ACC112 (cell line): ENCODE measurements around the gene PHF3.

Experiments used
- H2AFZ ChIP-seq: fragments of 200-600 bp; sonication (generic); one replicate; pipeline ENCODE4 v1.6.0; 2017; ENCODE audit warnings: antibody characterized with exemption, low read length; ENCODE audit not compliant: unreplicated experiment
- H3K27ac ChIP-seq: fragments of 200-600 bp; sonication (generic); 2 replicates; pipeline ENCODE4 v1.5.1; 2014; ENCODE audit warnings: low read depth, mild to moderate bottlenecking, antibody characterized with exemption, low read length, moderate library complexity
- H3K27me3 ChIP-seq: fragments of 200-600 bp; sonication (generic); 2 replicates; pipeline ENCODE4 v1.6.1; 2014; ENCODE audit warnings: mild to moderate bottlenecking, antibody characterized with exemption, low read length, moderate library complexity, mixed read lengths; ENCODE audit not compliant: insufficient read depth
- H3K36me3 ChIP-seq: fragments of 200-600 bp; sonication (generic); 2 replicates; pipeline ENCODE4 v1.6.1; 2016; ENCODE audit warnings: mild to moderate bottlenecking, antibody characterized with exemption, low read length, moderate library complexity, mixed read lengths; ENCODE audit not compliant: insufficient read depth
- H3K4me1 ChIP-seq: fragments of 200-600 bp; sonication (generic); one replicate; pipeline ENCODE4 v1.6.1; 2016; ENCODE audit warnings: low read length, mixed read lengths; ENCODE audit not compliant: insufficient read depth, unreplicated experiment, control insufficient read depth
- H3K4me3 ChIP-seq: fragments of 200-600 bp; sonication (generic); 2 replicates; pipeline ENCODE4 v1.5.1; 2014; ENCODE audit warnings: mild to moderate bottlenecking, low read depth, low read length
- H3K79me2 ChIP-seq: fragments of 200-600 bp; sonication (generic); one replicate; pipeline ENCODE4 v1.6.0; 2016; ENCODE audit warnings: low read length; ENCODE audit not compliant: control insufficient read depth, unreplicated experiment, insufficient read depth

Gene PHF3

DNA sequence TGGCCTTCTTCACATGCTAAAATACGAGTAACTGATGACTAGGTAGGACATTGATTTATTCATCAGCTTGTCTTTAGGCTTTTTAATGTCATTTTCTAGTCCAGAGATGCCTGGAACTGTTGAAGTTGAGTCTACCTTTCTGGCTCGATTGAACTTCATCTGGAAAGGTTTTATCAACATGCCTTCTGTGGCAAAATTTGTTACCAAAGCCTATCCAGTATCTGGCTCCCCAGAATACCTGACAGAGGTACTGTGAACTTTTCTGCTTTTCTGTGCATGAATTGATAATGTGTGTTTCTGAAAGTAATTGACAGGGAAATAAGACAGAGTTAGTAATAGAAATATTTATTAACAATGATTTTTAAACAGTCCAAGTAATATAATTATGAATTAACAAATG is 71.0 kb downstream of the PHF3 start:
- H3K36me3 ChIP-seq: peaks cover 20% of the 10 kb centered on the region
- no peak overlapping the region for H2AFZ ChIP-seq
- H3K4me3 ChIP-seq: no peak overlapping the region
- H3K27ac ChIP-seq: no peak overlapping the region
- no peaks in the 10 kb centered on the region for H3K27me3 ChIP-seq
- H3K79me2 ChIP-seq: no peaks in the 10 kb centered on the region
- no peaks in the 10 kb centered on the region for H3K4me1 ChIP-seq

- no peaks in the 10 kb centered on the region for H3K27me3 ChIP-seq
- H3K27ac ChIP-seq: no peak overlapping the region
- H3K4me3 ChIP-seq: no peak overlapping the region
- H2AFZ ChIP-seq: no peak overlapping the region
- H3K36me3 ChIP-seq: peaks cover 30% of the 10 kb centered on the region
- no peaks in the 10 kb centered on the region for H3K4me1 ChIP-seq
- no peaks in the 10 kb centered on the region for H3K79me2 ChIP-seq
Measured at GRCh38 chr6:63708631-63709030, 73.0 kb downstream of the PHF3 start.

DNA sequence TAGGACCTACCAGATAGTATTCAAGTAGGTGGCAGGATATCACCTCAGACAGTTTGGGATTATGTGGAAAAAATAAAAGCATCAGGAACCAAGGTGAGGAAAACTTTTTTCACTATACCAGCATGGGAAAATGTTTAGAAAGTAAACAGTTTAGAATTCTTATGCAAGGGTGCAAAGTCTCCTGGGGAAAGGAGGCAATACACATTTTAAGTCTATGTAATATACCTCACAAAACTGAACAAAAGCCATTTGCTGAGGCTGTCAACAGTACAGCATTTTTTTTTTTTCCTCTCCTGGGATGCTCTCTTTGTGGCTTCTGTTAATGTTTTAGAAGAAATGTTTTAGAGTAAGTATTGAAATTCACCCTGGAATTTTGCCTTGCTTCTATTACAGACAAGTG is 73.5 kb downstream of the PHF3 start:
- Histone ChIP-seq H2AFZ (no peak overlapping the region), H3K4me1 (no peaks in the 10 kb centered on the region), H3K27ac (no peak overlapping the region), H3K27me3 (no peaks in the 10 kb centered on the region), H3K4me3 (no peak overlapping the region), H3K79me2 (no peaks in the 10 kb centered on the region), H3K36me3 (peaks cover 28% of the 10 kb centered on the region)

GRCh38 chr6:63713332-63713731 is 77.7 kb downstream of the PHF3 start:
- H3K79me2 ChIP-seq: no peaks in the 10 kb centered on the region
- H3K4me1 ChIP-seq: no peaks in the 10 kb centered on the region
- no peaks in the 10 kb centered on the region for H3K27me3 ChIP-seq
- H3K4me3 ChIP-seq: no peak overlapping the region
- peaks cover 25% of the 10 kb centered on the region for H3K36me3 ChIP-seq
- H3K27ac ChIP-seq: no peak overlapping the region
- no peak overlapping the region for H2AFZ ChIP-seq

DNA sequence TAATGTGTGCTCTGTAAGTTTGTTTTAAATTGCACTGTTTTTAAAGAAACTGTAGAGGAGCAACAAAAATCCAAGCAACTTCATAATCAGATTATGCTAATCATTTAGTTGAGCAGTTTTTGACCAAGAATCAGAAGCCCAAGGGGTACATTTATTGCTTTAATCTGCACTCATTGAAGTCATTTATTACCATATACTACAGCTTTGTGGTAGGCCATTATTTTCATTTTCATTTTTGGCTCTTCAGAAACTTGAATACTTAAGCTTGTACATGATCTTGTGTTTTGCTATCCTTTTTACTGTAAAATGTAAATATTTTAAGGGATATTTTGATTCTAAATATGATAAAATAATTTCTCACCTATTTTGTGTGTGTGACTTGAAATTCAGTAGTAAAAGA is 78.5 kb downstream of the PHF3 start:
- Histone ChIP-seq H3K27ac (no peak overlapping the region), H3K36me3 (peaks cover 24% of the 10 kb centered on the region), H3K27me3 (no peaks in the 10 kb centered on the region)

GRCh38 chr6:63716169-63716568 is 80.6 kb downstream of the PHF3 start:
- H3K27ac ChIP-seq: no peak overlapping the region
- H3K4me1 ChIP-seq: no peaks in the 10 kb centered on the region
- no peaks in the 10 kb centered on the region for H3K79me2 ChIP-seq
- peaks cover 11% of the 10 kb centered on the region for H3K36me3 ChIP-seq
- H3K4me3 ChIP-seq: no peak overlapping the region
- no peak overlapping the region for H2AFZ ChIP-seq
- H3K27me3 ChIP-seq: no peaks in the 10 kb centered on the region

More for the DNA sequence above, 78.5 kb downstream of the PHF3 start:
- no peak overlapping the region for H2AFZ ChIP-seq
- no peaks in the 10 kb centered on the region for H3K4me1 ChIP-seq
- H3K4me3 ChIP-seq: no peak overlapping the region
- no peaks in the 10 kb centered on the region for H3K79me2 ChIP-seq

DNA sequence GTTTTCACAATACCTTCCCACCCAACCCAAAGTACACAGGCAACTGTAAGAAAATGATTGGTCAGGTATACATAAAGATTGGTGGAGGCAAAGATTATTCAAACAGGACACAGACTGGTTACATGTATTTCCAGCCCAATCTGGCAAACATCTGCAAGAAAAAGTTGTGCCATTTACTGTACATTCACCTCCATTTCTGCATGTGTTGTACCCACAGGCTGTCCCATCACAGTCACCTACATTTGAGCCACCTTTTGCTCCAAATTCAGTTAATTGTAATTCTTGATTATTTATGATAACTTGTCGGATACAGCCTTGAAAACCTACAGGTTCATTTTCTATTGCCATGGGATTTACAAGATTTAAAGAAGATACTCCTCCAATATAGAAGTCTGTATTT is 85.6 kb downstream of the PHF3 start:
- H3K36me3 ChIP-seq: no peaks in the 10 kb centered on the region
- no peaks in the 10 kb centered on the region for H3K4me1 ChIP-seq
- H3K27ac ChIP-seq: no peak overlapping the region
- H3K79me2 ChIP-seq: no peaks in the 10 kb centered on the region
- no peak overlapping the region for H2AFZ ChIP-seq
- H3K27me3 ChIP-seq: no peaks in the 10 kb centered on the region
- H3K4me3 ChIP-seq: no peak overlapping the region

DNA sequence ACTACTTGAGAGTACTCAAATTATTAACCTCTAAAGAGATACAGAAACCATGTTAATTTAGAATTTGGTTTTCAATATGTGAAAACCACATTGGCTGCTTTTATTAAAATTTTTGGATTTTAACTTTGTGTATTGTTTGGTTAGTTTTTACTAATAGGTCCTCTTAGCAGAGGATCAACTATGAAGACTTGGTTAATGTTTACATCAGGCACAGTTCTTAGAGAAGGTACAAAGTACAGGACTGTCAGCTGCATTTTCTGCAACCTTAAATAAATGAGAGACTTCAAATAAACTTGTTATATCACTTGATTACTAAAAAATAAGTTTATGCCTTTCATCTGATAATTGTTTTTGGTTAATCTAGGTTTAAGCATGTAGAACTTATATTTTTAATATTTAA is 89.1 kb downstream of the PHF3 start:
- no peaks in the 10 kb centered on the region for H3K27me3 ChIP-seq
- no peak overlapping the region for H3K4me3 ChIP-seq
- H3K4me1 ChIP-seq: no peaks in the 10 kb centered on the region
- no peak overlapping the region for H2AFZ ChIP-seq
- no peaks in the 10 kb centered on the region for H3K79me2 ChIP-seq
- H3K27ac ChIP-seq: no peak overlapping the region
- no peaks in the 10 kb centered on the region for H3K36me3 ChIP-seq

DNA sequence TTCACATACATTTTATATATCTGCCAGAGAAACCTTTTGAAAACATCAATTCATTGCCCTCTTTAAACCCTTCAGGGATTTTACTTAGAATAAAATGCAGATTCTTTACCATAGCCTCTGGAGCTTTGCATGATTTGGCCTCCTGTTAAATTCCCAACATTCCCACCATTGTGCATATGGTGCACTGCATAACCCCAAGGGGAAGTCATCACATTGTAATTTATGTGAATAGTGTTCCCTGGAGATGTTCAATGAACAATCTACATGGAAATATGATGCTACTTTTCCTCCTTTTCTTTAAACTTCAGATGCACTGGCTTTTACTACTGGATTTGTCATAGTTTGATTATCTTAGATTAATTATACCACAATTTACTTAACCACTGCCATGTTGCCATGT is 94.7 kb downstream of the PHF3 start:
- Histone ChIP-seq H3K4me1 (peaks cover 33% of the 10 kb centered on the region), H3K4me3 (no peak overlapping the region), H2AFZ (no peak overlapping the region)

GRCh38 chr6:63731930-63732329 is 96.3 kb downstream of the PHF3 start:
- no peaks in the 10 kb centered on the region for H3K79me2 ChIP-seq
- peak overlapping the region; percentile 30; the same call in 1 of the 2 replicates for H3K4me3 ChIP-seq
- no peak overlapping the region for H2AFZ ChIP-seq
- H3K27ac ChIP-seq: peak overlapping the region; percentile 65
- no peaks in the 10 kb centered on the region; the same call in 1 of the 2 replicates for H3K36me3 ChIP-seq
- peaks cover 33% of the 10 kb centered on the region for H3K4me1 ChIP-seq
- H3K27me3 ChIP-seq: no peaks in the 10 kb centered on the region

More for the DNA sequence above, 94.7 kb downstream of the PHF3 start:
- Histone ChIP-seq H3K79me2 (no peaks in the 10 kb centered on the region), H3K36me3 (no peaks in the 10 kb centered on the region), H3K27me3 (no peaks in the 10 kb centered on the region), H3K27ac (no peak overlapping the region)

GRCh38 chr6:63732336-63732735 is 96.7 kb downstream of the PHF3 start:
- H3K79me2 ChIP-seq: no peaks in the 10 kb centered on the region
- H3K27ac ChIP-seq: peak overlapping the region; percentile 65
- no peak overlapping the region for H2AFZ ChIP-seq
- H3K27me3 ChIP-seq: no peaks in the 10 kb centered on the region
- no peaks in the 10 kb centered on the region; the same call in 1 of the 2 replicates for H3K36me3 ChIP-seq
- peaks cover 33% of the 10 kb centered on the region for H3K4me1 ChIP-seq
- peak overlapping the region; percentile 30; the same call in 1 of the 2 replicates for H3K4me3 ChIP-seq
